Activated CD8-positive, alpha-beta memory T cell treated with anti-CD3 and anti-CD28 coated beads for 1 hour (primary cell): ENCODE measurements around the gene DLG1.
A peak's percentile ranks its signal among the peaks of the same experiment; 100 is the strongest.
"Not testable (repeated sequence)": the region's sequence is repeated elsewhere in the genome, so short reads cannot be mapped to it uniquely, and the experiment has no call there.

Experiments used
- DNase-seq, 2 donors: peaks; one replicate each; pipeline ENCODE4 v3.0.0-alpha.2; 2020; ENCODE audit warnings: low read depth in 1 of 2; ENCODE audit errors: extremely low read depth in 1 of 2

The DLG1 gene

GRCh38 chr3:197038679-197039462 is 259.5 kb downstream of the DLG1 start:
- DNase-seq, result no peak

- no peak for DNase-seq
Observed at GRCh38 chr3:197035577-197035976, 262.8 kb downstream of the DLG1 start.

GRCh38 chr3:197034778-197035177 is 263.6 kb downstream of the DLG1 start:
- DNase-seq, result not testable (repeated sequence)

- DNase-seq, result not testable (repeated sequence)
Observed at GRCh38 chr3:197033764-197034163, 264.6 kb downstream of the DLG1 start.

- no peak for DNase-seq
Observed at GRCh38 chr3:197031315-197032285, 266.8 kb downstream of the DLG1 start.

GRCh38 chr3:197030379-197031314 is 267.8 kb downstream of the DLG1 start:
- DNase-seq, result no peak

GRCh38 chr3:197029511-197030167 is 268.8 kb downstream of the DLG1 start, which contains the start of gene MELTF:
MELTF (minus strand) TSS chr3:197029817; CDS start chr3:197029702, 115 bp downstream.
- DNase-seq, result peak in 1 of 2 donors; percentile 58

- DNase-seq, result no peak
Observed at GRCh38 chr3:197028728-197029510, 269.5 kb downstream of the DLG1 start.

- no peak for DNase-seq
Observed at GRCh38 chr3:197027896-197028727, 270.3 kb downstream of the DLG1 start.

GRCh38 chr3:197027151-197027895 is 271.1 kb downstream of the DLG1 start:
- no peak for DNase-seq

GRCh38 chr3:197026481-197026866 is 271.9 kb downstream of the DLG1 start:
- DNase-seq, result no peak

GRCh38 chr3:197025736-197026480 is 272.5 kb downstream of the DLG1 start:
- DNase-seq, result no peak

- DNase-seq, result no peak
Observed at GRCh38 chr3:197024881-197025735, 273.3 kb downstream of the DLG1 start.

GRCh38 chr3:197023998-197024651 is 274.3 kb downstream of the DLG1 start:
- DNase-seq, result no peak

- no peak for DNase-seq
Observed at GRCh38 chr3:197023241-197023997, 275.0 kb downstream of the DLG1 start.
